GM12874 (cell line): ENCODE results near the gene SPTB.

Experiments used
- TF ChIP-seq, protein P1 (sequence below): IDR thresholded peaks from 2 replicates; pipeline ENCODE4 v1.5.1; 2011; ENCODE audit warnings: low read depth, mild to moderate bottlenecking, control low read depth, low read length, moderate library complexity; ENCODE audit not compliant: insufficient read depth

SPTB gene

DNA sequence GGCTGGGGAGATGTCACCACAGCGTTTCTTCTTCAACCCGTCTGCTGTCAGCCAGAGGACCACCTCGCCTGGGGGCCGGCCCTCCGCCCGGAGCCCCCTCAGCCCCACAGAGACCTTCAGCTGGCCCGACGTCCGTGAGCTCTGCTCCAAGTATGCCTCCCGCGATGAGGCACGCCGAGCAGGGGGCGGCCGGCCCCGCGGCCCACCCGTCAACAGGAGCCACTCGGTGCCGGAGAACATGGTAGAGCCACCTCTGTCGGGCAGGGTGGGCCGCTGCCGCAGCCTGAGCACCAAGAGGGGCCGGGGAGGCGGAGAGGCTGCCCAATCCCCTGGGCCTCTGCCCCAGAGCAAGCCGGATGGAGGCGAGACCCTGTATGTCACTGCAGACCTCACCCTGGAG lies 136.6 kb downstream of the SPTB start:
- TF ChIP-seq, protein P1, sequence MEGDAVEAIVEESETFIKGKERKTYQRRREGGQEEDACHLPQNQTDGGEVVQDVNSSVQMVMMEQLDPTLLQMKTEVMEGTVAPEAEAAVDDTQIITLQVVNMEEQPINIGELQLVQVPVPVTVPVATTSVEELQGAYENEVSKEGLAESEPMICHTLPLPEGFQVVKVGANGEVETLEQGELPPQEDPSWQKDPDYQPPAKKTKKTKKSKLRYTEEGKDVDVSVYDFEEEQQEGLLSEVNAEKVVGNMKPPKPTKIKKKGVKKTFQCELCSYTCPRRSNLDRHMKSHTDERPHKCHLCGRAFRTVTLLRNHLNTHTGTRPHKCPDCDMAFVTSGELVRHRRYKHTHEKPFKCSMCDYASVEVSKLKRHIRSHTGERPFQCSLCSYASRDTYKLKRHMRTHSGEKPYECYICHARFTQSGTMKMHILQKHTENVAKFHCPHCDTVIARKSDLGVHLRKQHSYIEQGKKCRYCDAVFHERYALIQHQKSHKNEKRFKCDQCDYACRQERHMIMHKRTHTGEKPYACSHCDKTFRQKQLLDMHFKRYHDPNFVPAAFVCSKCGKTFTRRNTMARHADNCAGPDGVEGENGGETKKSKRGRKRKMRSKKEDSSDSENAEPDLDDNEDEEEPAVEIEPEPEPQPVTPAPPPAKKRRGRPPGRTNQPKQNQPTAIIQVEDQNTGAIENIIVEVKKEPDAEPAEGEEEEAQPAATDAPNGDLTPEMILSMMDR, result no peak

GRCh38 chr14:64741961-64742360 lies 137.7 kb downstream of the SPTB start:
- TF ChIP-seq, protein P1, result no peak

GRCh38 chr14:64741200-64741599 lies 138.5 kb downstream of the SPTB start:
- TF ChIP-seq, protein P1, result no peak

DNA sequence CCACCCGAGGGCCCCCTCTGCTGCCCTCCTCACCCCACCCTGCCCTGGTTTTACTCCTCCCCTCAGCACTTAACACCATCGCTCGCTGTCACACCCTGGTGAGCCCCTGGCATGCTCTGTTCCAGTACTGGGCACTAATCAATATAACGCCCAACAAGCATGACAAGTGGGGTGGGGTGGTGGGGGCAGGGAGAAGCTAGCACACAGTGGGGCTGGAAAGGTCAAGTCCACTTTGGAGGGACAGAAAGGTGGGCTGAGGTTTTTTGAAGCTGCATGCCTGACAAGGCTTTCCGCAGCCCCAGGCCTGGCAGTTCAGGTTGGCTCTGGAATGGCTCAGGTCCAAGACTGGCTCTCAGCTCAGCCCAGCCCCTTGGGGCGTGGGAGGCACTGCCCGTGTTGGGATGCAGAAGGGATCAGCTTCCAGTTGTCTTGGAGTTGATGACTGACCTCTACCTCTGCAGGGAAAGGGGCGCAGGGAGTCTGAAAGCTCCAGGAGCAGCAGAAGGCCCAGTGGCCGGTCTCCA lies 141.4 kb downstream of the SPTB start:
- TF ChIP-seq, protein P1, result no peak

DNA sequence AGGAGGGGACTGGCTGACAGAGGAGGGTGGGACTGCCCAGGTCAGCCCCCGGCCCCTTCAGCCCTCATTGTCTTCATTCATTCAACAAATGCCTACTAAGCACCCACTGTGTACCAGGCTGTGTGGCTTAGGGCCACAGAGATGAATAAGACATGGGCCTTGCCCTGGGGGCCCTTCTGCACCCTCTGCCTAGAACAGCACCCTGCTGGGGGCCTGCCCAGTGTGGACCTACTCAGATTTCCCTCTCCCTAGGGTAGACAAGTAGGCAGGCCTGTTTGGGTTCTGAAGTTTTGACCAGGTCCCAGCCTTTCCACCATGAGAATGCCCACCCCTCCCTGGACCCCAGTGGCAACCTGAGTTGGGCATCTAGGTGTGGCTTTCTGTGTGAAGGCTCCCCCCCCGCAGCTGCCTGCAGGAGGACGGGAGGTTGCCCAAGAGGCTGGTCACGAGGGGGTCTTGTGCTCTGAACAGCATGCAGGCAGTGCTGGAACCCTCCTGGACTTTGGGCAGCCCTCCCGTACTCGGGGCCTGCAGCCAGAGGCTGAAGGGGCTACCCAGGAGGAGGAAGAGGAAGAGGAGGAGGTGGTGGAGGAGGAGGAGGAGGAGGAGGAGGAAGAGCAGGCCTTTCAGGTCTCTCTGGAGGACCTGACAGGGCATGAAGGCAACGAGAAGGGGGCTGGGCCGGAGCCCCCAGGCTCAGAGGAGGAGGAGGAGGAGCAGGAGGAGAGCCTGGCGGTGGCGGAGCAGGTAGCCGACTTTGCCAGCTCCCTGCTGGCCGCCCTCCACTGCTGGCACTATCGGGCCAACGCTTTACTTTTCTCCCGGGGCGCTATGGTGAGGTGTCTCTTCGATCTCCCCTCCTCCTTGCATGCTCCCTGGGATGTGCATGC lies 142.1 kb downstream of the SPTB start:
- TF ChIP-seq, protein P1, result no peak

- TF ChIP-seq, protein P1, result no peak
Observed at GRCh38 chr14:64736271-64737169, 143.2 kb downstream of the SPTB start.

DNA sequence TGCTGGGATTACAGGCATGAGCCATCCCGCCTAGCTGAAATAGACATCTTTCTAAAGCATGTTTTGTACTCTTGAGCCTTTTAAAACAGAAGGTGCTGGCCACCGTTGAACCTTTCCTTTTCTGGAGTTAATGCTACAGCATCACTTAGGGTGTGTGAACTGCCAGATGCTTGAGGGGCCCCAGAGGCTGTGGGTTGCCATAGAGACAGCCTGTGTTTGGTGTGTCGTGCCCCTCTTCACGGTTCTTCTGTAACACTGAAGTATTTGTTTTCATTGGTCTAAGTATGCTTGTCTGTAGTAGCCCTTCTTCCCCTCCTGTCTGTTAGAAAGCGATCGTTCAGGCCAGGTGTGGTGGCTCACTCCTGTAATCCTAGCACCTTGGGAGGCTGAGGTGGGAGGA lies 144.7 kb downstream of the SPTB start:
- TF ChIP-seq, protein P1, result no peak
